HAP-1 (cell line): ENCODE measurements around the gene ARFGAP1.
"Not testable (repeated sequence)": the region's sequence is repeated elsewhere in the genome, so short reads cannot be mapped to it uniquely, and the experiment has no call there.

Source experiments
- DNase-seq, 2 experiments: peaks; one replicate each; pipeline ENCODE4 v3.0.0-alpha.2; 2016 to 2020; ENCODE audit warnings: low spot score in 2 of 2
- H3K27me3 ChIP-seq: fragments of 250-450 bp; sonication (Bioruptor Pico); 2 replicates; pipeline ENCODE4 v1.5.1; 2020; ENCODE audit warnings: low read depth, mild to moderate bottlenecking, moderate library complexity
- H3K36me3 ChIP-seq: fragments of 250-450 bp; sonication (Bioruptor Pico); replicated peaks from 2 replicates; pipeline ENCODE4 v1.5.1; 2020; ENCODE audit warnings: mild to moderate bottlenecking
- H3K4me1 ChIP-seq: fragments of 250-450 bp; sonication (Bioruptor Pico); 2 replicates; pipeline ENCODE4 v1.5.1; 2020; ENCODE audit warnings: mild to moderate bottlenecking
- H3K4me3 ChIP-seq: fragments of 250-450 bp; sonication (Bioruptor Pico); 2 replicates; pipeline ENCODE4 v1.5.1; 2020; ENCODE audit warnings: mild to moderate bottlenecking, moderate library complexity
- H3K9me3 ChIP-seq: fragments of 250-450 bp; sonication (Bioruptor Pico); 2 replicates; pipeline ENCODE4 v1.5.1; 2020; ENCODE audit warnings: mild to moderate bottlenecking, moderate library complexity
- in situ Hi-C: fragments of 300-500 bp; cut with MboI; formaldehyde crosslinking; loops from 3 replicates; pipeline ENCODE4 v1.14.3; 2020; ENCODE audit warnings: low sequenced_read_pairs, inconsistent platforms, mixed read lengths

Gene ARFGAP1

DNA sequence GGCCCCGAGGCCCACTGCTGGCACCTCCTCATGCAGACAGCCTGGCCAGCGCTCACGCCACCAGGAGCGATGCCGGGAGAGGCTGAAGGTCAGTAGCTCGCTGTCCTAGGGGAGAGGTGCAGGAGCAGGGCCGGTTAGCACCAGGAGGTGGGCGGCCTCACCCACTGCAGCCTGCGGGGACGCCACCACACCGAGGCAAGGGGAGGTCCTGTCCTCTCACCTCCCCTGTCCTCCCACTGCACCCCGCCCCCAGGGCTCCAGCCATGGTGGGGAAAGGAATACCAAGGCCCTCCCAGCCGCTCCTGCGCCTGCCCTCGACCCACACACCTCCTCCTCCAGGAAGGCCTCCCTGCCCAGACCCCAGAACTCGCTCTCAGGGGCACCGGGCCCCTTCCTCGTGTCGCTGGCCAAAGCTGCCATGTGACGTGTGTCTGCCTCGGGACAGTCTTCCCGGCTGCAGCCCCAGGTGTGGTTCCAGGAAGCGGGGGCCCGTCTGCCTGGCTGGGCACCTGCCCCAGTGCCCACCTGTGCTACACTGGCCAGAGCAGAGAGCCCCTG is 24.9 kb upstream of the ARFGAP1 start:
- H3K36me3 ChIP-seq = no peaks in the 10 kb centered on the region
- in situ Hi-C loops = no loop called here
- no peaks in the 10 kb centered on the region for H3K9me3 ChIP-seq
- no peak overlapping the region for H3K4me3 ChIP-seq
- peaks cover 28% of the 10 kb centered on the region for H3K27me3 ChIP-seq
- DNase-seq = no peak
- no peaks in the 10 kb centered on the region for H3K4me1 ChIP-seq

DNA sequence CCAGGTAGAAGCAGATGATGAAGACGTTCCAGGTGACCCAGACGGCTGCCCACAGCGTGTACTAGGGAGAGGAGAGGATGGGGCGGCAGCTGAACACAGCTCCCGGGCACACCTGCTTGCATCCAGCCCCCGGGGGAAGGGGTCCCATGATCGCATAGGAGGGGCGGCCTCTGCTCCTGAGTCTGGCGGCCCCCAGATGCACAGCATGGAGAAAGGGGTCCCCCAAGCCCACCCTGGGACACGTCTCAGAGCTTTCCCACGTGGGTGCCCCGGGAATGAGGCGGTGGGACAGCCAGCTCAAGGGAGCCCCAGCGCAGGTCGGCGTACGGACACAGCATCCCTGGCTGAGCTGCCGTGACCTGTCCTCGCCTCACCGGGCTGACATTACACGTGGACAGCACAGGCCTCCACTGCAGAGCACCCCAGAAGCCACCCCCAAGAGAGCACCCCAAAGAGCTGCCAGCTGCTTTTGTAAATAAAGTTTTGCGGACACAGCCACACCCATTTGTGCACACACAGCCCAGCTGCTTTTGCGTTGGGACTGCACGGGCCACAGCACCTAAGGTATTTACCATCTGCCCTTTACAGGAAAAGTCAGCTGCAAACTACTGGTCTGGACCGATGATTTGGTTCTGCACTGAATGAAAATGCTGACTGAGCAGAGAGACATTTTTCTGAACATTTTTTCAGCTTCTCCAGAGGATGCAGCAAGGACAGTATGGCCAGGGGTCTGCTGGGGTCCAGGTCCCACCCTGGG is 23.6 kb upstream of the ARFGAP1 start:
- Histone ChIP-seq H3K36me3 (no peaks in the 10 kb centered on the region), H3K27me3 (peaks cover 36% of the 10 kb centered on the region), H3K4me3 (no peak overlapping the region), H3K4me1 (no peaks in the 10 kb centered on the region), H3K9me3 (no peaks in the 10 kb centered on the region)
- no peak for DNase-seq
- in situ Hi-C loops = no loop called here

- H3K9me3 ChIP-seq = no peaks in the 10 kb centered on the region
- H3K4me3 ChIP-seq = no peak overlapping the region
- in situ Hi-C loops = no loop called here
- no peak for DNase-seq
- H3K4me1 ChIP-seq = no peaks in the 10 kb centered on the region
- no peaks in the 10 kb centered on the region for H3K36me3 ChIP-seq
- H3K27me3 ChIP-seq = peaks cover 42% of the 10 kb centered on the region
Observed at GRCh38 chr20:63249891-63250290, 22.7 kb upstream of the ARFGAP1 start.

- not testable (repeated sequence) for H3K4me1 ChIP-seq, H3K4me3 ChIP-seq
Observed at GRCh38 chr20:63251350-63251749, 21.3 kb upstream of the ARFGAP1 start.

DNA sequence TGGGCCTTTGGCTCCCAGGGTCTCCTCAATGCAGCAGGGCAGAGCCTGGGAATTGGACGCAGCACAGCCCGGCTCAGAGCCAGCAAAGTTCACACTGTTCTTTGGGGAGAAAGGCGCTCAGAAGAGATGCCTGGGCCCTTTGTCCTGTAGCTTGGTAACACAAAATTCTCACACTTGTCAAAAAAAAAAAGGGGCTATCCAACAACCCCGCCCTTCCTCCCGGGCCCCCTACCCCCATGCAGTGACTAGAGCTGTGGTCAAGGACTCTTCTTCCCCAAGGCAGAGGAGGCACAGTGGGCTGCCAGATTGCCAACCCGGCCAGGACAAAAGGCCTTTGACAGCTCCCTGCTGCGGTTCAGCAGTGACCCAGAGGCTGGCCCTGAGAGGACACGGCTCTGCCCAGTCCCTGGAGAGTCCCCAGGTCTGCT is 20.3 kb upstream of the ARFGAP1 start:
- in situ Hi-C loops = no loop called here
- Histone ChIP-seq H3K9me3 (no peaks in the 10 kb centered on the region), H3K36me3 (no peaks in the 10 kb centered on the region), H3K4me3 (no peak overlapping the region), H3K27me3 (peaks cover 55% of the 10 kb centered on the region), H3K4me1 (no peaks in the 10 kb centered on the region)
- DNase-seq = no peak

More at GRCh38 chr20:63251350-63251749, 21.3 kb upstream of the ARFGAP1 start:
- peaks cover 57% of the 10 kb centered on the region for H3K27me3 ChIP-seq
- in situ Hi-C loops, H3K9me3 ChIP-seq, H3K36me3 ChIP-seq: not testable (repeated sequence)
- DNase-seq = peak in 1 of 2 experiments; percentile 43

DNA sequence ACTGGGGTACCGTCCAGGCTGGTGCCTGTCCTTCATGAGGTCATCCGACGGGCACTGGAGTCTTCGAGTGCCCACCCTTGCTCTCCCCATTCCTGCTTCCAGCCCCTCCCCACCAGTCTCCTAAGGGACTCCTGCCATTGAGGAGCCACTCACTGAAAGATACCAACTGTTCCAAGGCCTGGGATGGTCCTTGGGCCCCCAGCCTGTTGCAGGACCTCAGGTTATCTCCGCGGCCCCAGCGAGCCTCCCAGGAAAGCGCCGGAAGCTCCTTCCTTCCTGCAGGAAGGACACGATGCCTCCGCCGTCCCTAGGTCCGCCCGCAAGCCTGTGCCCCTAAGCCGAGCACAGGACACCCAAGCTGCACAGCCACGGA is 19.6 kb upstream of the ARFGAP1 start:
- H3K36me3 ChIP-seq = no peaks in the 10 kb centered on the region
- H3K27me3 ChIP-seq = peaks cover 54% of the 10 kb centered on the region
- no peak overlapping the region for H3K4me3 ChIP-seq
- in situ Hi-C loops = no loop called here
- no peaks in the 10 kb centered on the region for H3K4me1 ChIP-seq
- H3K9me3 ChIP-seq = no peaks in the 10 kb centered on the region
- no peak for DNase-seq

DNA sequence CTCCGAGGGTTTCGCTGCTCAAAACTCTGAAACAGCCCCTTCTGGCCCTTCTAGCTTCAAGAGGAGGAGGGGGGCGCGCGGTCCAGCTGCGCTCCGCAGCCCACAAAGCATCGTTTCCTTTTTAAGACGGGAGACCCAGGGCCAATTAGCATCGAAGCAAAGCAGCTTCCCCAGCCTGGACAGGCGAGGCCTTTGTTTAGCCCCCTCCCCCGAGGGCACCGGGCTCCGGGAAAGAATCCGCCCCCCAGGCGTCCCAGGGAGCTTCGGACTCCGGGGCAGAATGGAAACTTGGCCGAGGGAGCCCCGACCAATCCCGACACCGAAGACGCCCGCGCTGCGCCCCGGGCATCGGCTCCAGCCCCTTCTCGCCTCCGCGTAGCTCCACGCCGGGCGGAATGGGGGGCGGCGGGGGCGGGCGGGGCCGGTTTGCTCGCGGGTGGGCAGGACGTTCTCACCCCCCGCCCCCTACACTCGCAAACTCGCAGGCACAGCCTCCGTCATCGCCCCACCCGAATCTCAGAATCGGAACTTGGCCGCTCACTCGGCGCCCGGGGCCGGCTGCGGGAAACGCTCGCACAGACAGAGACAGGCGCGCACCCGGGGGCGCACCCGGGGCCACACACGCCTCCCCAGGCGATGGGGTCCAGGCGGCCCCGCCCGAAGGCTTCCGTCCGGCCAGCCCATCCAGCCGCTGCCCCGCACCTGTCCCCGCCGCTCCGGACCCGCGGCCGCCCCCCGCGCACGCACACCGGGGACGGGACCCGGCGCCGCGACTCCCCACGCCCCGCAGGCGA is 19.0 kb upstream of the ARFGAP1 start:
- H3K4me3 ChIP-seq = no peak overlapping the region
- H3K27me3 ChIP-seq = peaks cover 59% of the 10 kb centered on the region
- DNase-seq = no peak
- no peaks in the 10 kb centered on the region for H3K4me1 ChIP-seq
- in situ Hi-C loops = no loop called here
- H3K36me3 ChIP-seq = no peaks in the 10 kb centered on the region
- no peaks in the 10 kb centered on the region for H3K9me3 ChIP-seq

DNA sequence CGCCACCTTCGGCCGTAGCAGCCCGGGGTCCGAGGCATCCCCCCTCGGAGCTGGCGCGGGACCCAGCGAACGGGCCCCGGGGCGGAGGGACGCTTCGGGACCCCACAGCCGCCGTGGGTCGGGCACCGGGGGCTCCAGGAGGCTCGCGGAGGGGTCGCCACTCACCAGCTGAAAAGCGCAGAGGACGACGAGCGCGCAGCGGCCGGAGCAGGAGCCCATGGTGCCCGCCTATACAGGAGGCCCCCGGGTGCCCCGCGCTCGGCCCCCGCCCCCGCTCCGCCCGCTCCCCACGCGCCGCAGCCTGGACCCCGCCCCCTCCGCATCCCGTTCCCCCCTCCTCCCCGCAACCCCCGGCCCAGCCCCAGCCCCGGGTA is 18.4 kb upstream of the ARFGAP1 start, which contains the start of gene NKAIN4:
TSS of gene NKAIN4 (minus strand) at position 232 of the 374 bp plus-strand sequence. CDS start at position 219, 13 bp downstream.
- H3K4me1 ChIP-seq = no peaks in the 10 kb centered on the region
- in situ Hi-C loops = no loop called here
- no peak within 1 kb of the TSS for H3K4me3 ChIP-seq
- peaks cover 61% of the 10 kb centered on the region for H3K27me3 ChIP-seq
- no peaks in the 10 kb centered on the region for H3K9me3 ChIP-seq
- no peaks in the 10 kb centered on the region for H3K36me3 ChIP-seq
- DNase-seq = no peak

DNA sequence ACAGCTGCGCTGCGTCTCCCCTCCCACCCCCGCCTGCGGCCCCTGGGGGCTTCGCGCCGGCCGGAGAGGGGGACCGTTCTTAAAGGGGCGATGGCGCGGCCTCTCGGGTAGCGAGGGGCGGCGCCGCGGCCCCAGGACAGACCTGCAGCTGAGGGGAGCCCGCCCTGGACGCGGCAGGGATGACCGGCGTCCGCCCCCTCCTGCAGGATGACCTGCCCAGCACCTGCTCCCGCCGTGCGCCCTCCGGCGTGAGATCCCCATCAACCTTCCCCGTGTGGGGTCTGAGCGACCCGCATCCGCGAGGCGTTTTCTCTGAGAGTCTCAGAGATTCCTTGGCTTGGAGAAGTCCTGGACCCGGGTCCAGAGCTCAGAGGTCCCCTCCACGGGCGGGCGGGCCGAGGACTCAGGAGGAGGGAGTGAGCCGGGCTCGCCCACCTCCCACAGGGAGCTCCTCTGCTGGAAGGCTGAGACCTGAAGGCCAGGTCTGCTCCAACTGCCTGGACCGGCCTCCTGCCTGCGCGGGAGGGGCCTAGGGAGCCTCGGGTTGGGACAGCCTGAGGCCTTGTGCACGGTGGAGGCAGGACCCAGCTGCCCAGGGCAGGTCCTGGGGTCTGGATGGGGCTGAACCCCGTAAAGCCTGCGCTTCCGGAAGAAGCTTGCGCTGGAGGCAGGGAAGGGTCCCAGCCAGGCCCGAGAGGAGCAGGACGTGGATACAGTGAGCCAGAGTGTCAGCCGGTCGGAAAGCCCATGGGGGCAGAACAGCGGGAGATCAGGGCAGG is 17.8 kb upstream of the ARFGAP1 start:
- no peaks in the 10 kb centered on the region for H3K4me1 ChIP-seq
- in situ Hi-C loops = no loop called here
- H3K36me3 ChIP-seq = no peaks in the 10 kb centered on the region
- no peak for DNase-seq
- H3K27me3 ChIP-seq = peaks cover 66% of the 10 kb centered on the region
- H3K9me3 ChIP-seq = no peaks in the 10 kb centered on the region
- H3K4me3 ChIP-seq = no peak overlapping the region

- Histone ChIP-seq H3K9me3 (no peaks in the 10 kb centered on the region), H3K4me1 (no peaks in the 10 kb centered on the region), H3K4me3 (no peak overlapping the region), H3K27me3 (peaks cover 80% of the 10 kb centered on the region), H3K36me3 (no peaks in the 10 kb centered on the region)
- no peak for DNase-seq
- in situ Hi-C loops = no loop called here
Observed at GRCh38 chr20:63255931-63256704, 16.5 kb upstream of the ARFGAP1 start.

DNA sequence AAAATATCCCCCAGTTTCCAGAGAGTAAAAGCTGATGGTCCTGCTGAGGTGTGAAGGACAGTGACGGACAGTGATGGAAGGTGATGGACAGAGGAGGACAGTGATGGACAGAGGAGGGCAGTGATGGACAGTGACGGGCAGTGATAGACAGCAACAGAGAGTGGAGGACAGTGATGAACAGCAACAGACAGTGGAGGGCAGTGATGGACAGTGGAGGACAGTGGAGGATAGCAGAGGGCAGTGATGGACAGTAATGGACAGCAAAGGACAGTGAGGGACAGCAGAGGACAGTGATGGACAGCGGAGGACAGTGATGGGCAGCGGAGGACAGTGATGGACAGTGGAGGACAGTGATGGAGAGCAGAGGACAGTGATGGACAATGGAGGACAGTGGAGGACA is 15.7 kb upstream of the ARFGAP1 start:
- Histone ChIP-seq H3K4me1 (no peaks in the 10 kb centered on the region), H3K9me3 (no peaks in the 10 kb centered on the region), H3K4me3 (no peak overlapping the region), H3K36me3 (no peaks in the 10 kb centered on the region), H3K27me3 (peaks cover 83% of the 10 kb centered on the region)
- DNase-seq = no peak
- in situ Hi-C loops = no loop called here

DNA sequence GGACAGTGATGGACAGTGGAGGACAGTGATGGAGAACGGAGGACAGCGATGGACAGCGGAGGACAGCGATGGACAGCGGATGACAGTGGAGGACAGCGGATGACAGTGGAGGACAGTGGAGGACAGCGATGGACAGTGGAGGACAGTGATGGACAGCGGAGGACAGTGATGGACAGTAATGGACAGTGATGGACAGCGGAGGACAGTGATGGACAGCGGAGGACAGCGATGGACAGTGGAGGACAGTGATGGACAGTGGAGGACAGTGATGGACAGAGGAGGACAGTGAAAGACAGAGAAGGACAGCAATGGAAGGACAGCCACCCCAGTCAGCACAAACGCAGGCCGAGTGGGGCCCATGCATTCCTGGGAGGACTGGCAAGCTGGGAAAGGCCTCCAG is 15.0 kb upstream of the ARFGAP1 start:
- no peak overlapping the region for H3K4me3 ChIP-seq
- H3K36me3 ChIP-seq = no peaks in the 10 kb centered on the region
- peaks cover 79% of the 10 kb centered on the region for H3K27me3 ChIP-seq
- in situ Hi-C loops = no loop called here
- no peaks in the 10 kb centered on the region for H3K9me3 ChIP-seq
- H3K4me1 ChIP-seq = no peaks in the 10 kb centered on the region
- DNase-seq = no peak

- in situ Hi-C loops = no loop called here
- Histone ChIP-seq H3K9me3 (no peaks in the 10 kb centered on the region), H3K36me3 (no peaks in the 10 kb centered on the region), H3K27me3 (peaks cover 79% of the 10 kb centered on the region), H3K4me1 (no peaks in the 10 kb centered on the region), H3K4me3 (no peak overlapping the region)
- no peak for DNase-seq
Observed at GRCh38 chr20:63258781-63259180, 13.8 kb upstream of the ARFGAP1 start.
